SIG-M5 treated with dmso at 0.1 percent for 504 hours (cell line): Measurements from ENCODE around the gene CCIN.
A peak's percentile ranks its signal among the peaks of the same experiment; 100 is the strongest.
"Not testable (repeated sequence)": the region's sequence is repeated elsewhere in the genome, so short reads cannot be mapped to it uniquely, and the experiment has no call there.

ENCODE experiments used
- DNase-seq: peaks from one replicate; lab custom pipeline; 2025; ENCODE audit not compliant: unreplicated experiment; lab: John Stamatoyannopoulos, UW

Gene CCIN

GRCh38 chr9:36169166-36169565, at the start of gene CCIN:
TSS of gene CCIN (plus strand) at chr9:36169388. CDS start at chr9:36169503, 115 bp downstream.
- no peak for DNase-seq

- DNase-seq = no peak
These were observed 49.7 kb upstream of the CCIN start for GRCh38 chr9:36119476-36119875.

GRCh38 chr9:36120705-36121104, 48.5 kb upstream of the CCIN start:
- DNase-seq = no peak

GRCh38 chr9:36121971-36122370, 47.2 kb upstream of the CCIN start:
- DNase-seq = no peak

- DNase-seq = peak; percentile 30
These were observed 45.7 kb upstream of the CCIN start for GRCh38 chr9:36123515-36123914.

- no peak for DNase-seq
These were observed 43.9 kb upstream of the CCIN start for GRCh38 chr9:36125062-36125855.

- no peak for DNase-seq
These were observed 43.0 kb upstream of the CCIN start for GRCh38 chr9:36126016-36126730.

- peak; percentile 74 for DNase-seq
These were observed 41.4 kb upstream of the CCIN start for GRCh38 chr9:36127652-36128244.

GRCh38 chr9:36128349-36128748, 40.8 kb upstream of the CCIN start:
- peak; percentile 73 for DNase-seq

GRCh38 chr9:36129139-36129538, 40.0 kb upstream of the CCIN start:
- DNase-seq = peak; percentile 31

- not testable (repeated sequence) for DNase-seq
These were observed 37.5 kb upstream of the CCIN start for GRCh38 chr9:36131666-36132065.

GRCh38 chr9:36132086-36132485, 37.1 kb upstream of the CCIN start:
- DNase-seq = no peak

- DNase-seq = no peak
These were observed 34.3 kb upstream of the CCIN start for GRCh38 chr9:36134761-36135505.

- DNase-seq = no peak
These were observed 33.4 kb upstream of the CCIN start for GRCh38 chr9:36135741-36136271.

- peak; percentile 65 for DNase-seq
These were observed 32.8 kb upstream of the CCIN start, which contains the start of gene GLIPR2 for GRCh38 chr9:36136272-36136893. TSS of gene GLIPR2 (plus strand) at chr9:36136733. CDS start at chr9:36136779, 46 bp downstream.

GRCh38 chr9:36136894-36137391, 32.2 kb upstream of the CCIN start:
- DNase-seq = no peak

GRCh38 chr9:36137392-36138004, 31.7 kb upstream of the CCIN start:
- DNase-seq = no peak

GRCh38 chr9:36138496-36138895, 30.7 kb upstream of the CCIN start:
- DNase-seq = no peak

GRCh38 chr9:36138901-36139300, 30.3 kb upstream of the CCIN start:
- DNase-seq = no peak
